ENCODE measurements around the gene ARMC6.

Gene ARMC6

DNA sequence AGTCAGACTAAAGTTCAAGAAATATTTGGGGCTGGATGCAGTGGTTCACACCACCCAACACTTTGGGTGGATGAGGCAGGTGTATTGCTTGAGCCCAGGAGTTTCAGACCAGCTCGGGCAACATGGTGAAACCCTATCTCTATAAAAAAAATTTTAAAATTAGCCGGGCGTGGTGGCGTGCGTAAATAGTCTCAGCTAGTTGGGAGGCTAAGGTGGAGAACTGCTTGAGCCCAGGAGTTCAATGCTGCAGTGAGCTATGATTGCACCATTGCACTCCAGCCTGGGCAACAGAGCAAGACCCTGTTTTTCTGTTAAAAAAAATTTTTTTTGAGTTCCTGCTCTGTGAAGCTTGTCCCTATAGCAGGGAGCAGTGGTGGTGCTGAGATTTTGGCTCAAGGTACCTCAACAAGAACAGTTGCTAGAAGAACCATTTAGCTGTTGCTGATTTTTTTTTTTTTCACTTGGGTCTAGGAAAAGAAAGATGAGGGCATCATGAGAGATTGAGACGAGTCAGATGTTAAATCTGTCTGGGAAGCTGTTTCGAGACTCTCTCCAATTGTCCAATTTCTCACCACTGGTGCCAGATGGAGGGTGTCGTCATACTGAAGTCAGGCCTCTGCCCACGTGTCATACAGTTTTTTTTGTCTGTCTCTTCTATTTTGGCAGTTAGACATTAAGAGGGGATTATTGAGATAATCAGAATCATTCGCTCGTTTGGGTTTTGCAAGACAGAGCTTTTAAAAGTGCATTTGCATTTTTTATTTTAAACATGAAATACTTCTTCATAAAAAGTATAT is 34.1 kb downstream of the ARMC6 start:
- Histone ChIP-seq H2BK12ac (ENCODE audit: low read length in 2 of 2) (no peak overlapping the region), H3K27me3 (ENCODE audit: control insufficient read depth in 1 of 2, insufficient read depth in 1 of 2, low read length in 2 of 2) (no peaks in the 10 kb centered on the region), H3K27ac (ENCODE audit: low read length, poor library complexity, severe bottlenecking) (no peak overlapping the region), H3K9ac (ENCODE audit: low read length) (no peak overlapping the region), H2BK5ac (ENCODE audit: low read depth, low read length, poor library complexity, severe bottlenecking) (no peak overlapping the region), H3K36me3 (ENCODE audit: control insufficient read depth in 1 of 2, insufficient read depth in 2 of 2, low read depth in 1 of 2, low read length in 2 of 2) (no peaks in the 10 kb centered on the region), H3K79me1 (replicated peaks; ENCODE audit: low read length, poor library complexity, severe bottlenecking) (peaks cover 17% of the 10 kb centered on the region), H2BK15ac (ENCODE audit: low read depth, poor library complexity, severe bottlenecking) (no peak overlapping the region), H4K91ac (ENCODE audit: low read length) (no peak overlapping the region), H3K4me2 (ENCODE audit: low read length, poor library complexity, severe bottlenecking) (no peak overlapping the region), H2BK120ac (ENCODE audit: low read depth, low read length) (no peak overlapping the region), H3K9me3 (ENCODE audit: control insufficient read depth, low read length) (no peaks in the 10 kb centered on the region), H3K23ac (ENCODE audit: low read length in 2 of 2) (no peak overlapping the region), H3K4ac (ENCODE audit: low read depth in 1 of 2, low read length in 2 of 2) (no peak overlapping the region), H4K8ac (ENCODE audit: low read length) (no peak overlapping the region), H3K14ac (ENCODE audit: low read length in 2 of 2) (no peak overlapping the region), H3K4me3 (ENCODE audit: insufficient read depth in 1 of 2, low read depth in 1 of 2, low read length in 2 of 2) (no peak overlapping the region), H2AFZ (ENCODE audit: low read depth, low read length) (no peak overlapping the region), H3K4me1 (ENCODE audit: control insufficient read depth, insufficient read depth, low read depth, low read length) (peaks cover 14% of the 10 kb centered on the region), H3K18ac (ENCODE audit: low read depth in 1 of 2, low read length in 2 of 2) (no peak overlapping the region), H2AK5ac (ENCODE audit: low read length, severe bottlenecking) (no peak overlapping the region)
- 88% methylated on average over 7 of the region's 11 CpGs for WGBS
- no peak for DNase-seq

DNA sequence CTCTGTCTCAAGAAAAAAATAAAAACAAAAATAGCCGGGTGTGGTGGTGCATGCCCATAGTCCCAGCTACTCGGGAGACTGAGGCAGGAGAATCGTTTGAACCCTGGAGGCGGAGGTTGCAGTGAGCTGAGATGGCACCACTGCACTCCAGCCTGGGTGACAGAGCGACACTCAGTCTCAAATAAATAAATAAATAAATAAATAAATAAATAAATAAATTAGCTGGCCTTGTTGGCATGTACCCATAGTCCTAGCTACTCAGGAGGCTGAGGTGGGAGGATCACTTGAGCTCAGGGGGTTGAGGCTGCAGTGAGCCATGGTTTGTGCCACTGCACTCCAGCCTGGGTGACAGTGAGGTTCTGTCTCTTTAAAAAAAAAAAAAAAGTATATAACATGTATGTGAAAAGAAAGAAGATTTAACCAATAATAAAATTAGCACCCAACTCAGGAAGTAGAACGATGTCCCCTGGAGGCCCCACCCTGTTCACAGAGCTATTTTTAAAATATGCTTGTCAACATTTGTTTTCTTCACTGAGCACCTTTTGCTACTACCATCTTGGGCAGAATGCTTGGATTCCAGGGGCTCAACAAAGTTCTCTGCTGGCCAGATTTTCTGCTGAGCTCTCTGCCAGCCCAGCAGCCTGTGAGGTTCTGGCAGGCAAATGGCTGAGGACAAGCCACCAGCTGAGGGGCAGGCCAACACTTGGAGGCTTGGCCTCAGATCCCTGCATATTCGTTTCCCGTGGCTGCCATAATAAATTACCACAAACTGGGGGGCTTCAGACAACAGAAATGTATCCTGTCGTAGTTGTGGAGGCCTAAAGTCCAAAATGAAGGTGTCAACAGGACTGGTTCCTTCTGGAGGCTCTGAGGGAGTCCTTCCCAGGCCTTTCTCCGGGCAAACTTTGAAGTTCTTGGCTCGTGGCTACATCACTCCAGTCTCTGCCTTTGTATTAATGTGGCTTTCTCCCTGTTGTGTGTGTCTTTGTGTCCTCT is 35.6 kb downstream of the ARMC6 start:
- peaks cover 18% of the 10 kb centered on the region for H3K79me1 ChIP-seq (replicated peaks; ENCODE audit: low read length, poor library complexity, severe bottlenecking)
- no peak overlapping the region for H3K9ac ChIP-seq (ENCODE audit: low read length)
- H3K9me3 ChIP-seq (ENCODE audit: control insufficient read depth, low read length), result no peaks in the 10 kb centered on the region
- H3K18ac ChIP-seq (ENCODE audit: low read depth in 1 of 2, low read length in 2 of 2), result no peak overlapping the region
- no peak overlapping the region for H2BK12ac ChIP-seq (ENCODE audit: low read length in 2 of 2)
- no peak overlapping the region for H2BK5ac ChIP-seq (ENCODE audit: low read depth, low read length, poor library complexity, severe bottlenecking)
- no peak overlapping the region for H3K14ac ChIP-seq (ENCODE audit: low read length in 2 of 2)
- H3K27me3 ChIP-seq (ENCODE audit: control insufficient read depth in 1 of 2, insufficient read depth in 1 of 2, low read length in 2 of 2), result no peaks in the 10 kb centered on the region
- H3K27ac ChIP-seq (ENCODE audit: low read length, poor library complexity, severe bottlenecking), result no peak overlapping the region
- no peak overlapping the region for H2AK5ac ChIP-seq (ENCODE audit: low read length, severe bottlenecking)
- 88% methylated on average over 9 of the region's 11 CpGs for WGBS
- peaks cover 11% of the 10 kb centered on the region for H3K4me1 ChIP-seq (ENCODE audit: control insufficient read depth, insufficient read depth, low read depth, low read length)
- no peaks in the 10 kb centered on the region for H3K36me3 ChIP-seq (ENCODE audit: control insufficient read depth in 1 of 2, insufficient read depth in 2 of 2, low read depth in 1 of 2, low read length in 2 of 2)
- H3K4me2 ChIP-seq (ENCODE audit: low read length, poor library complexity, severe bottlenecking), result no peak overlapping the region
- H2BK15ac ChIP-seq (ENCODE audit: low read depth, poor library complexity, severe bottlenecking), result no peak overlapping the region
- no peak overlapping the region for H4K8ac ChIP-seq (ENCODE audit: low read length)
- H3K4me3 ChIP-seq (ENCODE audit: insufficient read depth in 1 of 2, low read depth in 1 of 2, low read length in 2 of 2), result no peak overlapping the region
- no peak for DNase-seq
- H2BK120ac ChIP-seq (ENCODE audit: low read depth, low read length), result no peak overlapping the region
- no peak overlapping the region for H2AFZ ChIP-seq (ENCODE audit: low read depth, low read length)
- H3K23ac ChIP-seq (ENCODE audit: low read length in 2 of 2), result no peak overlapping the region
- no peak overlapping the region for H3K4ac ChIP-seq (ENCODE audit: low read depth in 1 of 2, low read length in 2 of 2)
- H4K91ac ChIP-seq (ENCODE audit: low read length), result no peak overlapping the region

DNA sequence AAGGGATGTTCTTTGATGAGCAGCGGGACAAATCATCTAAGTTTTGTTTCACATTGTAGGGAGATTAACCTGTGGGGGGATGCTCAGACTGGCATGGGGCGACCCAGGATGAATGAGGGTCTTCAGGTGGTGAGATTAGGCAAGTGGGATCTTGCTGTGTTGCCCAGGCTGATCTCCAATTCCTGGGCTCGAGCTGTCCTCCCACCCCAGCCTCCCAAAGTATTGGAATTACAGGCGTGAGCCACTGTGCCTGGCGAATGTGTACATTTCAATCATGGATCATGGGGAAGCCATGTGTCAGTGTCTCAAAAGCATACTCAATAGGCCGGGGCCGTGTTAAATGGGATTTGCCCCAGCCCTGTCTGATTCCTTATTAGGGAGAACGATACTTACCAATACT is 38.5 kb downstream of the ARMC6 start:
- Histone ChIP-seq H2BK5ac (ENCODE audit: low read depth, low read length, poor library complexity, severe bottlenecking) (no peak overlapping the region), H3K9ac (ENCODE audit: low read length) (no peak overlapping the region), H3K79me1 (replicated peaks; ENCODE audit: low read length, poor library complexity, severe bottlenecking) (peaks cover 16% of the 10 kb centered on the region), H2BK120ac (ENCODE audit: low read depth, low read length) (no peak overlapping the region), H3K27me3 (ENCODE audit: control insufficient read depth in 1 of 2, insufficient read depth in 1 of 2, low read length in 2 of 2) (no peaks in the 10 kb centered on the region), H2AFZ (ENCODE audit: low read depth, low read length) (no peak overlapping the region), H4K8ac (ENCODE audit: low read length) (no peak overlapping the region), H2AK5ac (ENCODE audit: low read length, severe bottlenecking) (no peak overlapping the region), H2BK15ac (ENCODE audit: low read depth, poor library complexity, severe bottlenecking) (no peak overlapping the region), H3K9me3 (ENCODE audit: control insufficient read depth, low read length) (no peaks in the 10 kb centered on the region), H3K14ac (ENCODE audit: low read length in 2 of 2) (no peak overlapping the region), H3K23ac (ENCODE audit: low read length in 2 of 2) (no peak overlapping the region), H4K91ac (ENCODE audit: low read length) (no peak overlapping the region), H3K27ac (ENCODE audit: low read length, poor library complexity, severe bottlenecking) (no peak overlapping the region), H3K4me3 (ENCODE audit: insufficient read depth in 1 of 2, low read depth in 1 of 2, low read length in 2 of 2) (no peak overlapping the region), H2BK12ac (ENCODE audit: low read length in 2 of 2) (no peak overlapping the region), H3K4ac (ENCODE audit: low read depth in 1 of 2, low read length in 2 of 2) (no peak overlapping the region), H3K18ac (ENCODE audit: low read depth in 1 of 2, low read length in 2 of 2) (no peak overlapping the region), H3K4me1 (ENCODE audit: control insufficient read depth, insufficient read depth, low read depth, low read length) (no peaks in the 10 kb centered on the region), H3K4me2 (ENCODE audit: low read length, poor library complexity, severe bottlenecking) (no peak overlapping the region), H3K36me3 (ENCODE audit: control insufficient read depth in 1 of 2, insufficient read depth in 2 of 2, low read depth in 1 of 2, low read length in 2 of 2) (no peaks in the 10 kb centered on the region)
- WGBS, result 93% methylated on average over 8 of the region's 8 CpGs
- DNase-seq, result no peak

Measured in mesenchymal stem cell (in vitro differentiated cells and primary cell).